ENCODE data around the gene TMEM82. TPM values are rescaled to one million over a fixed set of nuclear protein-coding genes. Genes with fewer than 3 reads are reported as not detected.

TMEM82 gene
- total and polyA plus RNA-seq, 8 donors = 0.10 to 4.9 (median 1.5) TPM; not detected in 4

DNA sequence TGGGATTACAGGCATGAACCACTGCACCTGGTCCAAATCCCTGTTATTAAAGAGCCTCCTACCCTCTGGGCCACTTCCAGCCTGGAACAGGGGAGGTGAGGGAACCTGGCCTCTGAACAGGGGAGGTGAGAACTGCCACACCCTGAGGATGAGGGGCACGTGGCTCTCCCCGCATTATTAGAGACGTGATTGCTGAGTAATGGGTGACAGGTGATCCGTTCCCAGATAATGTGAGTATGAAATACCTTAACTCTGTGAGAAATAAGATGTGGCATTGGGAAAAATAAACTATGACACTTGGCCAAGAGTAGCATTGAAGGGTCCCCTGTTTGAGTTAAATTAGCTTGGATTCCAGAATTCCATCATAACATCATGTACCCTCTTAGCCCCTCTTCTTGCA lies 19.9 kb upstream of the TMEM82 start:
- DNase-seq = no peak
- Histone ChIP-seq H3K36me3 (peaks cover 65 to 99% (median 97%) of the 10 kb centered on the region in 4 donors), H3K9me3 (no peaks in the 10 kb centered on the region), H3K4me1 (peaks cover 12 to 32% (median 15%) of the 10 kb centered on the region in 4 donors), H3K4me3 (no peak overlapping the region), H3K27me3 (no peaks in the 10 kb centered on the region), H3K27ac (no peak overlapping the region)
- intact Hi-C loops (cut with DNase I; ENCODE audit: low total_unique reads) = no loop called here
- WGBS, 5 donors = 78 to 95% (median 90%) methylated on average over 4 of the region's 4 CpGs
- TF ChIP-seq POLR2A (IDR thresholded peaks at IDR 0.05) (no peak), EP300 (IDR thresholded peaks at IDR 0.05) (no peak), POLR2AphosphoS5 (IDR thresholded peaks at IDR 0.05) (no peak)
- TF ChIP-seq, protein P1, sequence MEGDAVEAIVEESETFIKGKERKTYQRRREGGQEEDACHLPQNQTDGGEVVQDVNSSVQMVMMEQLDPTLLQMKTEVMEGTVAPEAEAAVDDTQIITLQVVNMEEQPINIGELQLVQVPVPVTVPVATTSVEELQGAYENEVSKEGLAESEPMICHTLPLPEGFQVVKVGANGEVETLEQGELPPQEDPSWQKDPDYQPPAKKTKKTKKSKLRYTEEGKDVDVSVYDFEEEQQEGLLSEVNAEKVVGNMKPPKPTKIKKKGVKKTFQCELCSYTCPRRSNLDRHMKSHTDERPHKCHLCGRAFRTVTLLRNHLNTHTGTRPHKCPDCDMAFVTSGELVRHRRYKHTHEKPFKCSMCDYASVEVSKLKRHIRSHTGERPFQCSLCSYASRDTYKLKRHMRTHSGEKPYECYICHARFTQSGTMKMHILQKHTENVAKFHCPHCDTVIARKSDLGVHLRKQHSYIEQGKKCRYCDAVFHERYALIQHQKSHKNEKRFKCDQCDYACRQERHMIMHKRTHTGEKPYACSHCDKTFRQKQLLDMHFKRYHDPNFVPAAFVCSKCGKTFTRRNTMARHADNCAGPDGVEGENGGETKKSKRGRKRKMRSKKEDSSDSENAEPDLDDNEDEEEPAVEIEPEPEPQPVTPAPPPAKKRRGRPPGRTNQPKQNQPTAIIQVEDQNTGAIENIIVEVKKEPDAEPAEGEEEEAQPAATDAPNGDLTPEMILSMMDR (IDR thresholded peaks at IDR 0.05) = no peak

DNA sequence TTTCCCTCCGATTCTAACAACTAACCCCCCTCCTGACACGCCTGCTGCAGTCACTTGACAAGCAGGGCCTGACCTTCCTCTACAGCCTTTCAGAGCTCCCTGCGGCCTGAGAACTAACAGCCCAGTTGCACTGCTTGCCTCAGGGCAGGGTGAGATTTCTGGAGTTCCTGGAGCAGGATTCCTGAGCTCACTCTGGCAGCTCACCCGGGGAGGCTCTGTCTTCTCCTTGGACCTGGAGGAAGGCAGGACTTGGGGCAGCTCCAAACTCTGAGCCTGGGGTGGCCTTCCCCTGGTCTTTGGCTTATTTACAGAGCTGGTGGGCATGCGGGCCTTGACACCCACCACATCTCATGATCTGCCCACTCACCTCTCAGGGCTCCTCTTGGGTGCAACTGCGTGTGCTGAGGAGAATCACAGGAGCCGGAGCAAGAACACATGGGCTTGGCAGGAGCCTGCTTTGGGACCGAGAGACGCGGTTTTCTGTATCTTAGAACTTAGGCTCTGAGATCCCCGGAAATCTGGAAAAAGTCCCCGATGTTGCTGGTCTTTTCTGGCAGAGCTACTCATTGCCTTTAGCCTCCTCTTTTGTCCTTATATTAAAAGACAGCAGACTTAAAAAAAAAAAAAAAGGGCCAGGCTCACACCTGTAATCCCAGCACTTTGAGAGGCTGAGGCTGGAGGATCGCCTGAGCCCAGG lies 19.3 kb upstream of the TMEM82 start:
- Histone ChIP-seq H3K4me1 (peaks cover 8 to 26% (median 10%) of the 10 kb centered on the region in 4 donors), H3K27ac (peak overlapping the region in 1 of 5 donors; percentile 20), H3K9me3 (no peaks in the 10 kb centered on the region), H3K4me3 (no peak overlapping the region), H3K27me3 (no peaks in the 10 kb centered on the region), H3K36me3 (peaks cover 65 to 100% (median 98%) of the 10 kb centered on the region in 4 donors)
- TF ChIP-seq POLR2A (IDR thresholded peaks at IDR 0.05) = no peak
- TF ChIP-seq POLR2AphosphoS5 (IDR thresholded peaks at IDR 0.05) = no peak
- TF ChIP-seq, protein P1 (IDR thresholded peaks at IDR 0.05) = no peak
- TF ChIP-seq EP300 (IDR thresholded peaks at IDR 0.05) = no peak
- no peak for DNase-seq
- intact Hi-C loops (cut with DNase I; ENCODE audit: low total_unique reads) = no loop called here
- WGBS, 5 donors = 82 to 92% (median 88%) methylated on average over 13 of the region's 13 CpGs

DNA sequence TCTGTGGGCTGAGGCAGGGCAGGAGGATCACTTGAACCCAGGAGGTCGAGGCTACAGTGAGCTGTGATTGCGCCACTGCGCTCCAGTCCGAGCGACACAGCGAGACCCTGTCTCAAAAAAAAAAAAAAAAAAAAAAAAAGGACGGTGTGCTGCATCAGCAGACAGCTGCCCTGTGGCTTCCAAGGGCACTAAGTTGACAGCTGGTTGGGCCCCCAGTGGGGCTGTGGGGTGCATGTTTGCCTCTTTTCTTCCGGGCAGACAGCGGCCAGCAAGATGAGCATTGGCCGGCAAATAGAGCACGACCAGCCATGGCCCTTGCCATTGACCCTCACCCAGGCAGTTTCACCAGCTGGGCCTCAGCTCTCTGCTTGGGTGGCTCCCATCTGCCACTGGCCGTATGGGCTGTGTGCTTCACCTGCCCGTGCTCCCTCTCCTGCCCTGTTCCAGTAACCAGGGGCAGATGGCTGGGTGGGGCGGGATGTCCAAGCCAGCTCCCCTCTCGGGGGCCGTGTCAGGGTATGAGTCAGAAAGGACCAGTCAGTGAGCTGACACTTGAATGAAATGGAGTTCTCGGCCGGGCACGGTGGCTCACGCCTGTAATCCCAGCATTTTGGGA lies 18.6 kb upstream of the TMEM82 start:
- Histone ChIP-seq H3K4me1 (peaks cover under 1 to 19% (median 2%) of the 10 kb centered on the region in 4 donors), H3K4me3 (no peak overlapping the region), H3K36me3 (peaks cover 66 to 100% (median 98%) of the 10 kb centered on the region in 4 donors), H3K9me3 (no peaks in the 10 kb centered on the region), H3K27ac (no peak overlapping the region), H3K27me3 (no peaks in the 10 kb centered on the region)
- 90 to 96% (median 95%) methylated on average over 15 to 20 of the region's 20 CpGs for WGBS, 5 donors
- TF ChIP-seq, protein P1 (IDR thresholded peaks at IDR 0.05) = no peak
- TF ChIP-seq EP300 (IDR thresholded peaks at IDR 0.05) (no peak), POLR2AphosphoS5 (IDR thresholded peaks at IDR 0.05) (no peak), POLR2A (IDR thresholded peaks at IDR 0.05) (no peak)
- DNase-seq = peak in 1 of 2 donors; percentile 48
- intact Hi-C loops (cut with DNase I; ENCODE audit: low total_unique reads) = no loop called here

DNA sequence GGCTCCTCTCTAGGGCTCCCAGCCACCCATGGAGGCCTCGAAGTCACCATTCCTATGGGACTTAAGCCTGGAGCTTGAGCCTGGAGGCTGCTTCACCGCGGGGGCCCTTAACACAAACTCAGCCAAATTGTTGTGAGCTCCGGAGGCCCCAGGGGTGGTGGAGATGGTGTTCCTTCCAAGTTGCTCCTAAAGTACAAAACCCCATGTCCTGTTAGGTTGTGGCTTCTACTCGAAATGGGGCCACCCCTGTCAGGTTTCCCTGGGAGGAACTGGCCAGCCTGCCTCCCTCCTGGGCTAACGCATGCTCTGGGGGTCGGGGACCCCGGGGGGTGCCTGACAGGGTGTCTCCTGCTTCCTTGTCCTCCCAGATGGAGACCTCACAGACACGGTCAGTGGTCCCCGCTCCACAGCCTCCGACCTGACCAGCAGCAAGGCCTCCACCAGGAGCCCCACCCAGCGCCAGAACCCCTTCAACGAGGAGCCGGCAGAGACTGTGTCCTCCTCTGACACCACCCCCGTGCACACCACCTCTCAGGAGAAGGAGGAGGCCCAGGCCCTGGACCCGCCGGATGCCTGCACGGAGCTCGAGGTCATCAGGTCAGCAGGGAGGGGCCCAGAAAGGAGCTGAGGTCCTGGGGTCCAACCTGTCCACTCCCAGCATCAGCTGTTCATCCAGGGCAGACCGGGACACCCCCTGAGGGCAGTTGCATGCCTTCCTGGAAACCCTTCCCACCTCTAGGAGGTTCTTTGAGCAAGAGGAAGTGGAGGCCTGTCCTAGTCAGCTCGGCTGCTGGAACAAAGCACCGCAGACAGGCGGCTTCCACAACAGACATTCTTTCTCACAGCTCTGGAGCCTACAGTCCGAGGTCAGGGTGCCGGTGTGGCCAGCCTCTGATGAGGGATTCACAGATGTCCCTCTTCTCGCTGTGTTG lies 17.1 kb upstream of the TMEM82 start:
- no peaks in the 10 kb centered on the region for H3K27me3 ChIP-seq
- intact Hi-C loops (cut with DNase I; ENCODE audit: low total_unique reads) = no loop called here
- peaks cover 70 to 100% (median 98%) of the 10 kb centered on the region in 4 donors for H3K36me3 ChIP-seq
- TF ChIP-seq POLR2AphosphoS5 (IDR thresholded peaks at IDR 0.05) (no peak), EP300 (IDR thresholded peaks at IDR 0.05) (no peak), POLR2A (IDR thresholded peaks at IDR 0.05) (no peak)
- TF ChIP-seq, protein P1 (IDR thresholded peaks at IDR 0.05) = no peak
- no peak for DNase-seq
- peaks cover 0 to 16% (median 0%) of the 10 kb centered on the region in 4 donors for H3K4me1 ChIP-seq
- no peak overlapping the region for H3K4me3 ChIP-seq
- no peak overlapping the region for H3K27ac ChIP-seq
- 82 to 86% (median 83%) methylated on average over 22 to 26 of the region's 26 CpGs for WGBS, 5 donors
- no peaks in the 10 kb centered on the region for H3K9me3 ChIP-seq

All from stomach (tissue), 9 donors.